HG02840 (cell line): ENCODE measurements around the gene PROSER2.

Experiments used
- ATAC-seq: cut with Tn5 transposase; IDR thresholded peaks from one replicate; pipeline ENCODE4 v1.9.1; 2021; ENCODE audit warnings: mild to moderate bottlenecking, moderate library complexity, moderate number of reproducible peaks; ENCODE audit not compliant: unreplicated experiment, low FRiP score

PROSER2 gene

DNA sequence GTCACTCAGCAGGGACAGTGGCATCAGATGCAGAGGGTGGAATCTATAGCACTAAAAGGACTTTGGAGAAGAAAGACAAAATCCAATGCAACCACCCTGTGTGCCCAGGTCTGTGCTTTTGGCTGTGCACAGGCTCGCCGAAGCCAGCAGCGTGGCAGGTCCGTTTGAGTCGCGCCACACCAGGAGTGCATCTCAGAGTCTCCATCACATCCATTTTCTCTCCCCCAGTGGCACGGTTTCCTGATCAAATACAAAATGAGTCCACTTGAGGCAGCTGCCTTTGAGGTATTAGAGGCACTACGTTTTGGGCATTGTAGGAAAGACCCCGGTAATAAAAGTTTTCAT, 23.4 kb upstream of the PROSER2 start:
- no peak for ATAC-seq

DNA sequence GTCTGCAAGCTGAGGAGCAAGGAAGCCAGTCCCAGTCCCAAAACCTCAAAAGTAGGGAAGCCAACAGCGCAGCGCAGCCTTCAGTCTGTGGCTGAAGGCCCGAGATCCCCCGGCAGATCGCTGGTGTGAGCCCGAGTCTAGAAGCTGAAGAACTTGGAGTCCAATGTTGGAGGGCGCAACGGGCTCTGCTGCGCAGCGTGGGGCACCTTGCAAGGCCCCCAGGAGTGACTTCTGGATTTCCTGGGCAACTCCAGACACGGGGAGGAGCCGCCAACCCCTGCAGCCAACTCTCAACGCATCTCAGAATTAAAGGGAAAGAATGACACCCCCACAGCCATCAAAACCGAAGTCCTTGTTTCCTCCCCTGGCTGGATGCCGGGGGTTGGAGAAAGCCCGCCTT, 18.8 kb upstream of the PROSER2 start:
- ATAC-seq: no peak

DNA sequence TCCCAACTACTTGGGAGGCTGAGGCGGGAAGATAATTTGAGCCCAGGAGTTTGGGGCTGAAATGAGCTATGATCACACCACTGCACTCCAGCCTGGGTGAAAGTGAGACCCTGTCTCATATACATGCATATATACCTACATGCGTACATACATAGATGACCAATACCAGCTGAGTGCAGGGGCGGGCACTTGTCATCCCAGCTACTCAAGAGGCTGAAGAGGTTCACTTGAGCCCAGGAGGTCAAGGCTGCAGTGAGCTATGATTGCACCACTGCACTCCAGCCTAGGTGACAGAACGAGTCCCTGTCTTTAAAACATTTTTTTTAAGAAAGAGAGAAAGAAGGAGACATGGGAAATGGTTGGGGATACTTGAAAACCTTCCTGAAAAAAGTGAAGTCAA, 17.4 kb upstream of the PROSER2 start:
- ATAC-seq: no peak

DNA sequence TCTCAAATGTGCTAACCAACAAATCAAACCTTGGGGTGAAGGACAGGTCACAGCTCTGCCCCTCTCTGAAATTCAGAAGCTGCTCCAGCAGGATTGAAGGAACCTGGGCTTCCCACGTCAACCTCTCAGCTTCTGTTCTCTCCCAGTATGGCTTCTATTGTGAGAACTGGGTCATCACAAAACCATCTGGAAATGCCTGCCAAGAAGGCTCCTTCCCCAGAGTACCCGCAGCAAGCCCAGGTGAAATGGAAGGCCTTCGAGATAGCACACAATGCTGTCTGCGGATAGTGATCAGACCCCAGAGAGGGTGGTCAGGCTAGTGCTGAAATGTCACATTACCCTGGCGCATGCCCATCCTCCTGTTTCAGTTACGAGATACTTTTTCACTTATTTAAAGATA, 16.4 kb upstream of the PROSER2 start:
- ATAC-seq: no peak

DNA sequence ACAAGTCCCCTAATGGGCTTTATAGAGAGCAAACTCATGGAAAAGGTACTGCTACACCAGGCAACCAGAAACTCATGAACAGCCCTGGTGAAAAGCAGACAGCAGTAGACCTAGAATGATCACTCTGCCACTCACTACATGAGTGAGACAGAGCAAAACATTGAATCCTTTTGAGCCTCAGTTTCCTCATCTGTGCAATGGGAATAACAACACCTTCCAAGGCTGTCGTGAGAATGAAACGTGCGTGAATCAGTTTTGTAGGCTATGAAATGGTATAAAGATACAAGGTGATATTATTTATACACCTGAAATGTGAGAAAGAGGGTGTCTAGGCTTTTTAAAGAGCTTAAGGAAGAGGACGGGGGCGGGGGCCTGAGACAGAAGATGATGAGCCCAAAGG, 14.3 kb upstream of the PROSER2 start:
- ATAC-seq: no peak

DNA sequence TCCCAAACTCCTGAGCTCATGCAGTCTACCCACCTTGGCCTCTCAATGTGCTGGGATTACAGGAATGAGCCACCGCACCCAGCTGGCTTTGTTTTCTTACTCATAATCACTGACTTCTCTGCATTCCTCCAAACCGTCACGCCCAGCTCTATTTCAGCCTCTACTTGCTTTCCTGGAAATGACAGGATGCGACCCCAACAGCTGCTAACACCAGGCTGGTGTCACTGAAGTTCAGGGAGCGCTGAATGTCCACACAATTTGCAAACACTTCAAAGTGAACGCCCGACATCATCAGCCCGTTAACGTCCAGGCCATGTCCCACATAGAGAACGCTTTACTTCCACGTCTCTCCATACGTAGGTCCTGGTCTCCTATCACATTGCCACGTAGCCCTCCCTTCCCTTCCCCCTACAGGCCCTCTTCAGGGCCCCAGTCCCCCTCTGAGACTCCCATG, 12.8 kb upstream of the PROSER2 start:
- no peak for ATAC-seq

DNA sequence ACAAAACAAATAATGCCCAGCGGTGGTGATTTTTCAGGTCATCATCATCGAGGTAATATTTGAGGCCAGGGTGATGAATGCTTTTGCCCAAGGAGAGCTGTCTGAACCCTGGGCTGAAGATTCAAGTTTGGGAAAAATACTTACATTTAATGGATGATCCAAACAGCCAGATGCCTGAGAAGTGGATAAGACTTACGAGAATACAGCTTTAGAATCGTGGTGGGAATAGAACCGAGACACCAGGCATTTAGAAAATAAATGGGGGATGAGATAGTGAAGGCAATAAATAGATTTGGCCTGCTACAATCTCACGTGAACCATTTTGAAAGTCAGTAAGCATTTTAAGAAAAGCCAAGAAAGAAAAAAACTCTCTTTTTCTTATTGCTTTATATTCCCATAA, 12.2 kb upstream of the PROSER2 start:
- no peak for ATAC-seq

DNA sequence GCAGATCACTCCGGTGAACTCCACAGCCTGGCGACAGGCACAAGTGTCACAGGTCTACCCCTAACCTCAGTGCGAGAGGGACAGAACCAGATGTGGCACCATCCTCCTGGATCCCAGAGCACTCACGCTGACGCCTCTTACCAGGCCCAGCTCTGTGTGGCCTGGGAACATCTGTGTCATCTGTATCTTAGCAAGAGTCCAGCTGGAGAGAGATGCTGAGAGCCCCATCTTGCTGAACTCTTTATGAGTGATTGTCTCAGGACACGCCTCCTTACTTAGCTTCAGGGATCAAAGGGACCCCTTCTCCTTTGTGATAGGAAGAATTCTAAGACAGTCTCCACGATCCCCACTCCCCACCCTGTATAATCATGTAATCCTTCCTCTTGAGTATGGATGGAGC, 10.0 kb upstream of the PROSER2 start:
- no peak for ATAC-seq

- ATAC-seq: no peak
Observed at GRCh38 chr10:11813855-11814567, 9.1 kb upstream of the PROSER2 start.

- no peak for ATAC-seq
Observed at GRCh38 chr10:11819027-11819426, 4.1 kb upstream of the PROSER2 start.

DNA sequence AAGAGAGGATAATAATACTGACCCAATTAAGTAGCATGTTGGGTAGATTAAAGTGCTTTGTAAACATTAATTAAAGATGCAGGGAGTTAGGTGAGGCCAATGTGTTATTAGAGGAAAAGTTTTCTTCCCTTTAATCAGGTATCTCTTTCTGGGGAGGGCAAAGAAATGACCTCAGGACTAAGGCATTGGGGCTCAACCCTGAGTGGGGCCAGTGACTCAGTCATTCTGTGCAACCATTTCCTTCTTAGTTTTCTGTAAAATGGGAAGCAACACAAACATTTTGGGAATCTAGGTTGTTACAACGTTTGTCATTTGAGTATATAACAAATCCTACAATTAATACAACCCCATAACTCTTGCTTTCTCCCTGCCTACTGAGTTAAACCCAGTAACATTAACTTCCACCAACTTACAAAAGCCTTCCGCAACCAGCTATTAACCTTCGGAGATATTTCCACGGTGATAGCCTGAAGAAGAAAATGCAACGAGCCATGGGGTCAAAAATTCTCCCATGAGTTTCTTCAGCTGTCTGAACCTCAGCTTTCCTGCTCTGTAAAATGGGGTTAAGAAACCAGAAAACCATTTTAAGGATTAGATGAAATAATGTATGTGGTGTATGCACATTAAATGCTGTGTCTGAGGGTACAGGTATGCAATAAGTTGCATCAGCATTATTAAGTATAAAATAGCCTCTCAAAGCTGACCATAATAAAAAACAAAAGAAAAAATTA, 965 bp upstream of the PROSER2 start:
- no peak for ATAC-seq

DNA sequence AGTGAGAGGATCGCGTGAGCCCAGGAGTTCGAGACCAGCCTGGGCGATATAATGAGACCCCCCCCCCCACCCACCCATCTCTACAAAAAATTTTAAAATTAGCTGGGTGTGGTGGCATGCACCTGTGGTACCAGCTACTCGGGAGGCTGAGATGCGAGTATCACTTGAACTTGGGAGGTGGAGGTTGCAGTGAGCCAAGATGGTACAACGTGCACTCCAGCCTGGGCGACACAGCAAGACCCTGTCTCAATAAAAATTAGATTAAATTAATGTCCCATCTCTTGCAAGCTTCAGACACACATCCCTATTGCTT, 391 bp upstream of the PROSER2 start:
- ATAC-seq: no peak

DNA sequence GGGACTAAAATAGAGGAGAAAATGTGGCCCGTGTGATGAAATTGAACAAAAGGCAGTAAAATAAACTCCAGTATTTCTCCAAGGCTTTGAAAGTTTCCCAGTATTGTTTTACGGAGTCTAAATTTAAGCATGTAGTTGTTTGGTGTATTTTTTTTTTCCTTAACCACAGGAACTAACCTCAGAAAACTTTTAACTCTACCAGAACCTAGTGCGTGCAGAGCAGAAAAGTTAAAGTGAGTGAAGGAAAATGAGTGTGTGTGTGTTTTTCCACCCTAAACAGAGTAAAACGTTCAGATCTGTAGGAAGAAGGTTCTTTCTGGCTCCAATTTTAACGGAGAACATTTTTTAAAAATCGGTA, 812 bp downstream of the PROSER2 start:
- ATAC-seq: no peak

GRCh38 chr10:11824376-11824775, 1.2 kb downstream of the PROSER2 start:
- no peak for ATAC-seq

- no peak for ATAC-seq
Observed at GRCh38 chr10:11824825-11825224, 1.7 kb downstream of the PROSER2 start.

DNA sequence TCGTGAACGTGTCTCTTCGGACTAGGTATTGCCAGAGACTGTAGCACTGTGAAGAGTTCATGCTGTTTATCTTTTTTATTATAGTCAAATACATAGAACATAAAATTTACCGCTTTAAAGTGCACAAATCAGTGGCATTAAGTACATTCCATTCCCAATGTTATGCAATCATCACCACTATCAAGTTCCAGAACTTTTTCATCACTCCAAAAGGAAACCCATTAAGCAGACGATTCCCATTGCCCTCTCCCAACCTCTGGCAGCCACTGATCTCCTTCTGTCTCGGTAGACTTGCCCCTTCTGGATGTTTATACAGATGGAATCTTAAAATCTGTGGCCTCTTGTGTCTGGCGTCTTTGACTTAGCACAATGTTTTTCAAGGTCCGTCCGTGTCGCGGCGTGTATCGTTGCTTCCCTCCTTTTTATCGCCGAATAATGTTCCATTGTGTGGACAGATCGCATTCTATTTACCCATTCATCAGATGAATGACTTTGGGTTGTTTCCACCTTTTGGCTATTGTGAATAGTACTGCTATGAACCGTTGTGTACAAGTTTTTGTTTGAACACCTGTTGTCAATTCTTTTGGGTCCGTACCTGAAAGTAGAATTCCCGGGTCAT, 2.7 kb downstream of the PROSER2 start:
- no peak for ATAC-seq

- ATAC-seq: no peak
Observed at GRCh38 chr10:11827006-11827405, 3.9 kb downstream of the PROSER2 start.

GRCh38 chr10:11827414-11827813, 4.3 kb downstream of the PROSER2 start:
- ATAC-seq: no peak

GRCh38 chr10:11828682-11829284, 5.6 kb downstream of the PROSER2 start:
- no peak for ATAC-seq

DNA sequence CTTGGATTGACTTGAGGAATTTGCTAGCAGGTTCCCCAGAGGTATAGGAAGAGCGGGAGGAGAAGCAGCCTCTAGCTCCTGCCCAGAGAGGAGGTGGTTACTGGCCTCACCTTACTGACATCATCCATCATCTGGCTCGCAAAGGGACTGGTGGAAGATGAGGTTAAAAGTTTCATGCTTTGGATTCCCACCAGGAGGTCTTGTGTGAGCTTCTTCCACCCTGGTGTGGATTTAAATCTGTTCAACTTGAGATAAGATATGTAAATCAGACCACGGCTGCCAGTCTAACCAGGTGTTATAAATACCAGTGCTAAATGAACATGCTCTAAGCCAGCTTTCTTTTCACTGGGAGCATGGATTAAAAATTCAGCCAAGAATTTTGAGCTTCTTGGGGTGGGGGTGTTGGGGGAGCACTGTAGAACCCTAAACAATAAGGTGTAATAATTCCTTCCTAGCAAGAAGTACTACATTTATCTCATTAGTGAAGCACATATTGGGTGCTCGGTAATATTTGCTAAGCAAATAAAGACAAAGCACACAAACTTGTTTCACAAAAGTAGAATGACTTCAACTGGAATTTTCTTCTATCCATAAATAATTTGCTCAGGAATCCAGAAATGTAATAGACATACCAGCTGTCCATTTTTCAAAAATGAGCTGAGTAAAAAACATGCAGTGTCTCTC, 7.8 kb downstream of the PROSER2 start:
- no peak for ATAC-seq

- no peak for ATAC-seq
Observed at GRCh38 chr10:11831520-11831951, 8.4 kb downstream of the PROSER2 start.
